Stimulated activated CD4-positive, alpha-beta T cell treated with anti-CD3 and anti-CD28 coated beads, Interleukin-15, amount 100 ng/mL, for 48 hours (primary cell): ENCODE data around the gene CNGA3.

Experiments used
- DNase-seq, 2 donors: peaks; one replicate each; pipeline ENCODE4 v3.0.0-alpha.2; 2020; ENCODE audit warnings: low read depth in 2 of 2

The CNGA3 gene

GRCh38 chr2:98376996-98377395, 30.7 kb downstream of the CNGA3 start:
- DNase-seq = no peak

DNA sequence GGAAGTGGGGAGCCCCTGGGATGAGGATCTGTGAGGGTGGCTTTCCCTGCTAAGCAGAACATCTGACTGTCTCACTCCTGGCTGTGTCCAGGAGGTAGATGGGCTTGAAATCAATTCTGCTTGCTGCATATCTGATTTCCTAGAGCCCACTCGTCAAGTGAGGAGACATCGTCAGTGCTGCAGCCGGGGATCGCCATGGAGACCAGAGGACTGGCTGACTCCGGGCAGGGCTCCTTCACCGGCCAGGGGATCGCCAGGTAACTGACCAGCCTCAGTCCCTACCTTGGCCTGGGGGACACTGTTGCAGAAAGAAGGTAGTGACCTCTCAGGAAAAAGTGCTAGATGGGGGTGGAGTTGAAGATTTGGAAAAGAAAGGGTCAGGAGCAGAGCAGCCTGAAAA, 31.3 kb downstream of the CNGA3 start:
- DNase-seq = no peak

GRCh38 chr2:98378196-98378595, 31.9 kb downstream of the CNGA3 start:
- DNase-seq = no peak

GRCh38 chr2:98378901-98379300, 32.6 kb downstream of the CNGA3 start:
- no peak for DNase-seq

- DNase-seq = no peak
Measured at GRCh38 chr2:98379311-98380202, 33.3 kb downstream of the CNGA3 start.

- no peak for DNase-seq
Measured at GRCh38 chr2:98380203-98380535, 33.9 kb downstream of the CNGA3 start.

GRCh38 chr2:98381494-98381893, 35.2 kb downstream of the CNGA3 start:
- no peak for DNase-seq

DNA sequence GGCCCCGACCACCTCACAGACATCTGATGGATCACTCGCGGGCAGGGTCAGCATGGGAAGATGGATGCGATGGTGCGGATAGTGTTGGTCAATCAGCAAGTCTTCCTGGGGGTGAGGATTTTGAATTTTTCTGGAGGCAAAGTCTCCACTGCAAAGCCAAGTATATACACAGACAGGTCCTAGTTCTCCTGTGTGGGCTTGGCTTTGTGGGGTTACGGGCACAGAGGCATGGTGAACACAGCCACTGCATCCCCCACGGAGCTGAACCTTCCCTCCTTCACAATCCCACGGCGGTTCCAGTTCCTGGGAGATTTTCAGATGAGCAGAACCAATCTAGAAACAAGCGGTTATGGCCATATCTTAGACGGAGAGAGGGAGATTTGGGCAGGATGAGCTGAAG, 35.8 kb downstream of the CNGA3 start:
- no peak for DNase-seq

GRCh38 chr2:98382739-98383138, 36.5 kb downstream of the CNGA3 start:
- no peak for DNase-seq

GRCh38 chr2:98383166-98383565, 36.9 kb downstream of the CNGA3 start:
- no peak for DNase-seq

GRCh38 chr2:98385050-98385699, 38.9 kb downstream of the CNGA3 start:
- peak; percentile 52 to 59 for DNase-seq

GRCh38 chr2:98387478-98387877, 41.2 kb downstream of the CNGA3 start:
- DNase-seq = no peak

DNA sequence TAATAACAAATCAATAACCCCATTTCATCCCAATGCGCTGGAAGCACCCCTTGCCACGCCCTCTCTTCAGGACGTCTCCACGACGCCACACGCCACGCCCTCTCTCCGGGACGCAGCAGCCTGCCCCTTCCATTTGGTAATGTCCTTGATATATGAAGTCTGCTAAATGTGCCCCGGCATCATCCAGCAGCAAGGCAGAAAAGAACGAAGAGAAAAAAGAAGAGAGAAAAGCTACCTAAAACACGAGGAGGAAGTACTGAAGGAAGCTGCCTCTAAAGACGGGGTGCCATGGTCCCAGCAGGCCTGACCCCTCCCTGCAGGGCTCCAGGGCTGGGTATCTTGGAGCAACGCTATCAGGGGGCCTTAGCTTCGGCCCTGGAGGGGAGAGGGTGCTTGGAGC, 41.8 kb downstream of the CNGA3 start:
- no peak for DNase-seq

GRCh38 chr2:98388601-98389250, 42.5 kb downstream of the CNGA3 start:
- DNase-seq = no peak

DNA sequence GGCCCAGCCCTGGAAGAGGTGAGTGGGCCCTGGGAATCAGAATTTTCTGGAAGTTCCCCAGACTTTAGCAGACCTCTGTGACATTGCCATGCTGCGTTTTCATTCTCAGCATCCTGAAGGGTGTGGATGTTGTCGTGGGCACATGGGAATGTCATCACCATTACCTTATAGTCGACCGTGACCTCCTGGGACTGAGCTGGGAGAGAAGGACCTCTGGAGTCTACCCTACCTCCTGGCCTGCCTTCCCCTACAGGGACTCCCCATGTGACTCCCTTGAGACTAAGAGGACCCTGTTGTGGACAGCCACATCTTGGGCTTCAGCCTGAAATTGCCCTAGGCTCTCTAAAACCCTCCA, 43.0 kb downstream of the CNGA3 start:
- DNase-seq = no peak

- DNase-seq = no peak
Measured at GRCh38 chr2:98390571-98391476, 44.6 kb downstream of the CNGA3 start.

DNA sequence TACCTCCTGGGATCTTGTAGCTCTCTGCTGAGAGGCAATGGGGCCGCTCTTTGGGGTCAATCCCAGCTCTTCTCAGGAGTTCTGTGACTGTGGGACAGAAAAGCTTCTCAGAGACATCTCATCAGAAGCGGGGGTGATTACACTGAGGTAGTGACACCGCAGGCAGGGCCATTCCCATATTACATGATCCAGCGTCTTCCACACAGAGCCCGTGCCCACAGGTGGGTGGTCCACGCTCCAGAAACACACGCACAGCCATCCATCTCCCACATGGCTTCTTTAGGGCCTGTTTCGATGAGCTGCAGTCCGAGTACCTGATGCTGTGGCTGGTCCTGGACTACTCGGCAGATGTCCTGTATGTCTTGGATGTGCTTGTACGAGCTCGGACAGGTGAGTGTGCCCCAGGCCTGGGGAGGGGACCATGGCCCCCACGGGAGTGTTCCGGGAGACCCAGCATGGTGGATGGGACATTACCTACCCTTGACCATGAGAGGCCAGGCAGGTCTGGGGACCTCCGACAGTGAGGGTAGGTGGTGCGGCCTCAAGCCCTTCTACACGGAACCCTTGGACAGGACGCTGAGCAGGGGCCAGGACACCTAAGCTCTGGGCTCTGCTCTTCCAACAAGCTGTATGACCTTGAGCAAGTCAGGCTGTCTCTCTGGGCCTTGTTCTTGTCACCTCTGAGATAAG, 45.5 kb downstream of the CNGA3 start:
- no peak for DNase-seq

- DNase-seq = no peak
Measured at GRCh38 chr2:98393354-98393753, 47.1 kb downstream of the CNGA3 start.

DNA sequence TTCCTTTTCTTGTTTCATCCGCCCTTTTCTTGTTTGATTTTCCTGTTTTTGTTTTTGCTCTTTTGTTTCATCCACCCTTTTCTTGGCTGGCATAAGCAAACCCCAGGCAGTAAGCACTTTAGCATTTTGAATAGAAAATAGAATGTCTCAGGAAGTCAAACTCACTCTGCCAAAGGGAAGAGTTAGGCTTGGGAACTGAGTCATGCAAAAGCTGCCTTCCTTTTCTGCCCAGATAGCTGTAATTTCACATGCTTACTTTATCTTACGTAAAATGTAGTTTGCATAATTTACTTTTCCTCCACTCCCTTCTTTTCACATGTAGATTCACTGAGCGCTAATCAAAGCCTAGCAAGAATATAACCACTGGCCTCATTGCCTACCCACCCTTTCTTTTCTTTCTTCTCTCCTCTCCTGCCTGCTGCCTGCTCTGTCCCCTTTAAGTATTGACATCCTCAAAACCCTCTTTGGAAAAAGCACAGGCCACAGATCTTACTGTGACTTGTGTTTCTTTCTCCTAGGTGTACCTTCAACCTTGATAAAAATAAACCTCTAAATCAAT, 48.4 kb downstream of the CNGA3 start:
- no peak for DNase-seq

DNA sequence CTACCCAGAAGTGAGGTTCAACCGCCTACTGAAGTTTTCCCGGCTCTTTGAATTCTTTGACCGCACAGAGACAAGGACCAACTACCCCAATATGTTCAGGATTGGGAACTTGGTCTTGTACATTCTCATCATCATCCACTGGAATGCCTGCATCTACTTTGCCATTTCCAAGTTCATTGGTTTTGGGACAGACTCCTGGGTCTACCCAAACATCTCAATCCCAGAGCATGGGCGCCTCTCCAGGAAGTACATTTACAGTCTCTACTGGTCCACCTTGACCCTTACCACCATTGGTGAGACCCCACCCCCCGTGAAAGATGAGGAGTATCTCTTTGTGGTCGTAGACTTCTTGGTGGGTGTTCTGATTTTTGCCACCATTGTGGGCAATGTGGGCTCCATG, 49.7 kb downstream of the CNGA3 start:
- DNase-seq = no peak

DNA sequence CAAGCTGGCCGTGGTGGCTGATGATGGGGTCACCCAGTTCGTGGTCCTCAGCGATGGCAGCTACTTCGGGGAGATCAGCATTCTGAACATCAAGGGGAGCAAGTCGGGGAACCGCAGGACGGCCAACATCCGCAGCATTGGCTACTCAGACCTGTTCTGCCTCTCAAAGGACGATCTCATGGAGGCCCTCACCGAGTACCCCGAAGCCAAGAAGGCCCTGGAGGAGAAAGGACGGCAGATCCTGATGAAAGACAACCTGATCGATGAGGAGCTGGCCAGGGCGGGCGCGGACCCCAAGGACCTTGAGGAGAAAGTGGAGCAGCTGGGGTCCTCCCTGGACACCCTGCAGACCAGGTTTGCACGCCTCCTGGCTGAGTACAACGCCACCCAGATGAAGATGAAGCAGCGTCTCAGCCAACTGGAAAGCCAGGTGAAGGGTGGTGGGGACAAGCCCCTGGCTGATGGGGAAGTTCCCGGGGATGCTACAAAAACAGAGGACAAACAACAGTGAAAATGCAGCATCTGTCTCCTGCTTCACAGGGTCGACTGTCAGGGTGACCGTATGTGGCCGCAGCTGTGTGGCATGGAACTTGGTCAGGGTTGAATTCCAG, 50.6 kb downstream of the CNGA3 start:
- DNase-seq = no peak
